ENCODE measurements around the gene LIX1.
"Not testable (repeated sequence)": the region's sequence is repeated elsewhere in the genome, so short reads cannot be mapped to it uniquely, and the experiment has no call there.

LIX1 gene

GRCh38 chr5:97098922-97099321, 43.5 kb downstream of the LIX1 start:
- no peak for DNase-seq

- no peak for DNase-seq
Observed at GRCh38 chr5:97097326-97098230, 44.8 kb downstream of the LIX1 start.

- DNase-seq = no peak
Observed at GRCh38 chr5:97096846-97097245, 45.6 kb downstream of the LIX1 start.

- no peak for DNase-seq
Observed at GRCh38 chr5:97096191-97096590, 46.2 kb downstream of the LIX1 start.

GRCh38 chr5:97095318-97095732, 47.1 kb downstream of the LIX1 start:
- no peak for DNase-seq

- DNase-seq = no peak
Observed at GRCh38 chr5:97094579-97095317, 47.7 kb downstream of the LIX1 start.

GRCh38 chr5:97093193-97093592, 49.2 kb downstream of the LIX1 start:
- no peak for DNase-seq

- DNase-seq = no peak
Observed at GRCh38 chr5:97090944-97091343, 51.5 kb downstream of the LIX1 start.

- no peak for DNase-seq
Observed at GRCh38 chr5:97089149-97089801, 53.1 kb downstream of the LIX1 start.

- no peak for DNase-seq
Observed at GRCh38 chr5:97088774-97089148, 53.6 kb downstream of the LIX1 start.

GRCh38 chr5:97087138-97087537, 55.3 kb downstream of the LIX1 start:
- no peak for DNase-seq

GRCh38 chr5:97085459-97086181, 56.8 kb downstream of the LIX1 start:
- DNase-seq = no peak

- not testable (repeated sequence) for DNase-seq
Observed at GRCh38 chr5:97084782-97085458, 57.5 kb downstream of the LIX1 start.

GRCh38 chr5:97078958-97079743, 63.3 kb downstream of the LIX1 start:
- DNase-seq = no peak

- no peak for DNase-seq
Observed at GRCh38 chr5:97077246-97077645, 65.2 kb downstream of the LIX1 start.

- no peak for DNase-seq
Observed at GRCh38 chr5:97076098-97076497, 66.3 kb downstream of the LIX1 start.

- no peak for DNase-seq
Observed at GRCh38 chr5:97075649-97076048, 66.8 kb downstream of the LIX1 start.

GRCh38 chr5:97074859-97075489, 67.4 kb downstream of the LIX1 start:
- DNase-seq = no peak

GRCh38 chr5:97073420-97073819, 69.0 kb downstream of the LIX1 start:
- DNase-seq = no peak

- no peak for DNase-seq
Observed at GRCh38 chr5:97072696-97073095, 69.7 kb downstream of the LIX1 start.

GRCh38 chr5:97071993-97072392, 70.4 kb downstream of the LIX1 start:
- no peak for DNase-seq
